GM19438 (cell line): Measurements from ENCODE around the gene UGT3A2.
"Not testable (repeated sequence)": the region's sequence is repeated elsewhere in the genome, so short reads cannot be mapped to it uniquely, and the experiment has no call there.

Experiments
- ATAC-seq: cut with Tn5 transposase; IDR thresholded peaks from one replicate; pipeline ENCODE4 v1.9.1; 2021; ENCODE audit warnings: low read depth; ENCODE audit not compliant: unreplicated experiment

UGT3A2 gene

GRCh38 chr5:36054647-36055046, 12.0 kb downstream of the UGT3A2 start:
- ATAC-seq, result no peak

- ATAC-seq, result no peak
Measured at GRCh38 chr5:36052538-36052937, 14.1 kb downstream of the UGT3A2 start.

GRCh38 chr5:36049949-36050348, 16.7 kb downstream of the UGT3A2 start:
- ATAC-seq, result no peak

- no peak for ATAC-seq
Measured at GRCh38 chr5:36047384-36048160, 19.1 kb downstream of the UGT3A2 start.

- no peak for ATAC-seq
Measured at GRCh38 chr5:36045895-36046294, 20.8 kb downstream of the UGT3A2 start.

GRCh38 chr5:36041537-36041845, 25.2 kb downstream of the UGT3A2 start:
- ATAC-seq, result no peak

- no peak for ATAC-seq
Measured at GRCh38 chr5:36040651-36041536, 25.8 kb downstream of the UGT3A2 start.

GRCh38 chr5:36035696-36036095, 31.0 kb downstream of the UGT3A2 start:
- ATAC-seq, result no peak

GRCh38 chr5:36034536-36035134, 32.0 kb downstream of the UGT3A2 start:
- ATAC-seq, result not testable (repeated sequence)

- ATAC-seq, result no peak
Measured at GRCh38 chr5:36033486-36033885, 33.2 kb downstream of the UGT3A2 start.

- no peak for ATAC-seq
Measured at GRCh38 chr5:36033047-36033446, 33.6 kb downstream of the UGT3A2 start.

- ATAC-seq, result no peak
Measured at GRCh38 chr5:36031223-36031622, 35.5 kb downstream of the UGT3A2 start.

- ATAC-seq, result no peak
Measured at GRCh38 chr5:36029914-36030313, 36.8 kb downstream of the UGT3A2 start.

- no peak for ATAC-seq
Measured at GRCh38 chr5:36028816-36029465, 37.7 kb downstream of the UGT3A2 start.

GRCh38 chr5:36027711-36028110, 39.0 kb downstream of the UGT3A2 start:
- no peak for ATAC-seq

GRCh38 chr5:36026706-36027465, 39.8 kb downstream of the UGT3A2 start:
- ATAC-seq, result no peak

- ATAC-seq, result not testable (repeated sequence)
Measured at GRCh38 chr5:36022246-36022645, 44.4 kb downstream of the UGT3A2 start.

- not testable (repeated sequence) for ATAC-seq
Measured at GRCh38 chr5:36019584-36019983, 47.1 kb downstream of the UGT3A2 start.

GRCh38 chr5:36017622-36018021, 49.1 kb downstream of the UGT3A2 start:
- no peak for ATAC-seq

GRCh38 chr5:36017004-36017403, 49.7 kb downstream of the UGT3A2 start:
- ATAC-seq, result no peak
